BLaER1 (cell line): Measurements from ENCODE around the gene TTC39C.

Source experiments
- H3K27ac ChIP-seq: shearing (Covaris generic); formaldehyde crosslinking; 2 replicates; pipeline ENCODE4 v1.8.1; 2022
- H3K27me3 ChIP-seq: shearing (Covaris generic); formaldehyde crosslinking; 2 replicates; pipeline ENCODE4 v1.8.1; 2022
- H3K36me3 ChIP-seq: shearing (Covaris generic); formaldehyde crosslinking; 2 replicates; pipeline ENCODE4 v1.8.1; 2022
- H3K4me1 ChIP-seq: shearing (Covaris generic); formaldehyde crosslinking; 2 replicates; pipeline ENCODE4 v1.8.1; 2022
- H3K4me2 ChIP-seq: shearing (Covaris generic); formaldehyde crosslinking; 2 replicates; pipeline ENCODE4 v1.8.1; 2022
- H3K4me3 ChIP-seq: shearing (Covaris generic); formaldehyde crosslinking; 2 replicates; pipeline ENCODE4 v1.8.1; 2022
- H3K9ac ChIP-seq: shearing (Covaris generic); formaldehyde crosslinking; 2 replicates; pipeline ENCODE4 v1.8.1; 2022
- H3K9me3 ChIP-seq: shearing (Covaris generic); formaldehyde crosslinking; 2 replicates; pipeline ENCODE4 v1.8.1; 2022
- H4K20me1 ChIP-seq: shearing (Covaris generic); formaldehyde crosslinking; 2 replicates; pipeline ENCODE4 v1.8.1; 2022
- Cebpa-rat ChIP-seq: shearing (Covaris generic); IDR thresholded peaks from 2 replicates; pipeline ENCODE4 v1.8.1; 2022

The TTC39C gene

DNA sequence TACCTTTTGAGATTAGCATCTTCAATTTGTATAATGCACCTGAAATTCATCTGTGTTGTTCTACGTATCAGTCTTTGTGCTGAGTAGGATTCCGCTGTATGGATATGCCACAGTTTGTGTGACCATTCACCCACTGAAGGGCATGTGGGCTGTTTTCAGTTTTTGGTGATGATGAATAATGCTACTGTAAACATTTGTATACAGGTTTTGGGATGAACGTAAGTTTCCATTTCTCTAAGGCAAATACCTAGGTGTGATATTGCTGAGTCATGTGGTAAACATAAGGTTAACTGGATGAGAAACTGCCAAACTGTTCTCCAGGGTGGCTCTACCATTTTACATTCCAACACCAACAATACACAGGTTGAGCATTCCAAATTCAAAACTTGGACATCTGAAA is 159.4 kb downstream of the TTC39C start:
- no peak overlapping the region for H3K27ac ChIP-seq
- peaks cover 18% of the 10 kb centered on the region for H3K4me1 ChIP-seq
- TF ChIP-seq Cebpa-rat, result no peak
- H3K9ac ChIP-seq, result no peak overlapping the region
- no peak overlapping the region for H3K4me2 ChIP-seq
- H3K9me3 ChIP-seq, result no peaks in the 10 kb centered on the region
- peaks cover 15% of the 10 kb centered on the region; the same call in 1 of the 2 replicates for H3K36me3 ChIP-seq
- no peaks in the 10 kb centered on the region for H3K27me3 ChIP-seq
- no peaks in the 10 kb centered on the region for H4K20me1 ChIP-seq
- H3K4me3 ChIP-seq, result no peak overlapping the region

DNA sequence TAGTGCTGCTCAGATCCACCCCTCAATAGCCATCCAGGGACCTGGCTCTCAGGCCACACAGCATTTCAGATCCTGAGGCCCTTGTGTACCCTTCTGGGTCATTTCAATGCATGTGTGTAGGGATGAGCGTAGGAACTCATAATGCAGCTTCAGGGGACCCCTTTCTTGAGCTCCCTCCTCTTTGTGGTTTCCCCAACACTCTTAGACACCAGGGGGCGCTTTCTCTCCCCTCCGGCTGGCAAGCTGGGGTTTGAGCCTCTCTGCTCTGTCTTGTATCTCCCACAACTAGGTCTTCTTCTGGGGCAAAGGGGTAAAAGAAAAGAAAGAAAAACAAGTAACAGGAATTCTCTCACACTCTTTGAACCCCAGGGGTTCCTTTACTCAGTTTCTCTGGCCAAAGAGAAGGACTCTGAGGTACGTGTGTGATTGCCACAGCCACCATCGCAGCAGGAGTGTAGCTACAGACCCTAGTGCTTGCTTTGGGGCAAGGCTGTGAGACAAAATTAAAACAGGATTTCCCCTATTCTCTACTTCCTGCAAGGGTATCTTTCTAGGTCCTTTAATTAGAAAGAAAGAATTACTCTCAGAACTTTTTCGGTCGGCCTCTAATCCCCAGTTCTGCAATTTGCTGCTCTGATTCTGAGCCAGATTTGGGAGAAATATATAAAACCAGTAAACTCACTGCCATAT is 162.3 kb downstream of the TTC39C start:
- Histone ChIP-seq H3K9me3 (no peaks in the 10 kb centered on the region), H3K4me3 (peak overlapping the region; percentile 26; the same call in 1 of the 2 replicates), H3K9ac (peak overlapping the region; percentile 7; the same call in 1 of the 2 replicates), H3K36me3 (peaks cover 14% of the 10 kb centered on the region; the same call in 1 of the 2 replicates), H3K27me3 (no peaks in the 10 kb centered on the region), H4K20me1 (no peaks in the 10 kb centered on the region), H3K4me1 (peaks cover 18% of the 10 kb centered on the region), H3K27ac (peak overlapping the region; percentile 49), H3K4me2 (peak overlapping the region; percentile 70)
- no peak for TF ChIP-seq Cebpa-rat

DNA sequence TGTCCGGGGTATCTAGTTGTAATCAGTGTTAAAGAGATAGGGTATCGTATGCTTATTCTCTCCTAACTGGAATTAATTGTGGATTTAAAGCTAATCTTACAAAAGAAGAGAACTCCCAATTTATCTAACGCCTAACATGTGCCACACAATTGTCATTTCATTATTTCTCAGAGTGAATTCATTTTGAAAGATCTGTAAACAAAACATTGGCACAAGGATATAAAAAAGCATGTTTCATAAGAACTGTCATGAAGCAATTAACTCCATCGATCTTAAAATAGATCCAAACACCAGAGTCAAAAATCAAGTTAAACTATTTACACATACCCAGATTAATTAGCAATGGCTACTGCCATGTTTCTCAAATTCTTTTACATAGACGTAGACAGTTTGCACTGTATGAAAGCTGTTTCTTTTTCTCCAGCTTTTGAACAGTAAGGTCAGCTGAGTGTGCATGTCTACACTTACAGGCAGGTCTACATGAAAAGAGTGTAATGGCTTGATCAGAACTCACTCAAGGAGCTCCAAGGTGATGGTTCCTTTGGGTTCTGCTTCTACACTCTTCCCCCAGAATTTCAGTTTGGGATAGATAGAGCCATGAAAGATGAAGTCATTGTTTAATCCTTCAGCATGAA is 163.1 kb downstream of the TTC39C start:
- Histone ChIP-seq H3K27ac (no peak overlapping the region), H3K4me1 (peaks cover 18% of the 10 kb centered on the region), H3K9ac (no peak overlapping the region), H3K4me3 (no peak overlapping the region), H3K4me2 (peak overlapping the region; percentile 70), H3K36me3 (peaks cover 14% of the 10 kb centered on the region; the same call in 1 of the 2 replicates), H4K20me1 (no peaks in the 10 kb centered on the region), H3K9me3 (no peaks in the 10 kb centered on the region), H3K27me3 (no peaks in the 10 kb centered on the region)
- TF ChIP-seq Cebpa-rat, result no peak

DNA sequence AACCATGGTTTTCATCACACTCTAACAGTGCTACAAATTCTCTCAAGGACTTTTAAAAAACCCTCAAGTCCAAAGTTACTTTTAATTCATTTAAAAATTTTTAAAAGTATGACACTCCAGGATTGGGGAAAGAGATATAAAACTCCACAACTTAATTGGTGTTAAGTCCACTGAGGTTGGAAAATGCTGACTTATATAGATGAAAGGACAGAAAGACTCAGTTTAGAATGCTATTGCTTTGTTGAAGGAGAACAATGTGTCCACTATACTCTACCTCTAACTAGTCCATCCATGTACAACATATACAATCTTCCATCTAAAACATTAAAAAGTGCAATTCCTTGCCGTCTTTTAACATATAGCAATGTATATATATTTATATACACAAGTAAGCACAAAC is 165.5 kb downstream of the TTC39C start:
- Histone ChIP-seq H3K36me3 (peaks cover 6% of the 10 kb centered on the region; the same call in 1 of the 2 replicates), H3K4me1 (peaks cover 18% of the 10 kb centered on the region), H3K27me3 (no peaks in the 10 kb centered on the region), H3K27ac (no peak overlapping the region), H4K20me1 (no peaks in the 10 kb centered on the region), H3K9me3 (no peaks in the 10 kb centered on the region), H3K9ac (no peak overlapping the region), H3K4me3 (no peak overlapping the region), H3K4me2 (no peak overlapping the region)
- TF ChIP-seq Cebpa-rat, result no peak

DNA sequence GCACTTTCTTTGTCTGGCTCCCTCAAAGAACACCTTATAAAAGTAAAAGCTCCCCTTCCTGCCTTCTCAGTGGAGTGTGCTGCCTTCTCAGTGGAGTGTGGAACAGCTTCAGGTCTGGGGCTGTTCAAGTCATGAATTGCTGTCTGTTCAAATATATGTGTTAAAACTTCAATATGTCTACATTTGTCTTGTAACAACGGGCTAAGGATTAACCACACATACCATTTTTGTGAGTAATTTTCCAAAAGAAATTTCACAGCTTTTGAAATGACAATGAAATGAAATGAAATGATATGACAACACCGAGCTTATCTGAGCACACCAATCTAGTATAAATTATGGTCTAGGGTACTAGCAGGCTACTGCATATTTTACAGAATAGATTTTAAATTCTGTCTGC is 167.3 kb downstream of the TTC39C start:
- peaks cover 10% of the 10 kb centered on the region for H3K4me1 ChIP-seq
- H3K4me2 ChIP-seq, result no peak overlapping the region
- no peaks in the 10 kb centered on the region for H3K9me3 ChIP-seq
- H3K27me3 ChIP-seq, result no peaks in the 10 kb centered on the region
- H3K36me3 ChIP-seq, result peaks cover 14% of the 10 kb centered on the region; the same call in 1 of the 2 replicates
- no peak overlapping the region for H3K9ac ChIP-seq
- H4K20me1 ChIP-seq, result no peaks in the 10 kb centered on the region
- no peak overlapping the region for H3K4me3 ChIP-seq
- TF ChIP-seq Cebpa-rat, result no peak
- H3K27ac ChIP-seq, result no peak overlapping the region
